ENCODE data around the gene TRIO.

GRCh38 chr5:14256756-14257393, 113.7 kb downstream of the TRIO start:
- TF ChIP-seq ZNF274 (IDR thresholded peaks at IDR 0.05; ENCODE audit: low read depth, low read length) (no peak), SUZ12 (IDR thresholded peaks at IDR 0.05; ENCODE audit: extremely low read depth, insufficient read depth, insufficient read length) (no peak)
